Measurements from ENCODE around the gene OPCML.

Gene OPCML

DNA sequence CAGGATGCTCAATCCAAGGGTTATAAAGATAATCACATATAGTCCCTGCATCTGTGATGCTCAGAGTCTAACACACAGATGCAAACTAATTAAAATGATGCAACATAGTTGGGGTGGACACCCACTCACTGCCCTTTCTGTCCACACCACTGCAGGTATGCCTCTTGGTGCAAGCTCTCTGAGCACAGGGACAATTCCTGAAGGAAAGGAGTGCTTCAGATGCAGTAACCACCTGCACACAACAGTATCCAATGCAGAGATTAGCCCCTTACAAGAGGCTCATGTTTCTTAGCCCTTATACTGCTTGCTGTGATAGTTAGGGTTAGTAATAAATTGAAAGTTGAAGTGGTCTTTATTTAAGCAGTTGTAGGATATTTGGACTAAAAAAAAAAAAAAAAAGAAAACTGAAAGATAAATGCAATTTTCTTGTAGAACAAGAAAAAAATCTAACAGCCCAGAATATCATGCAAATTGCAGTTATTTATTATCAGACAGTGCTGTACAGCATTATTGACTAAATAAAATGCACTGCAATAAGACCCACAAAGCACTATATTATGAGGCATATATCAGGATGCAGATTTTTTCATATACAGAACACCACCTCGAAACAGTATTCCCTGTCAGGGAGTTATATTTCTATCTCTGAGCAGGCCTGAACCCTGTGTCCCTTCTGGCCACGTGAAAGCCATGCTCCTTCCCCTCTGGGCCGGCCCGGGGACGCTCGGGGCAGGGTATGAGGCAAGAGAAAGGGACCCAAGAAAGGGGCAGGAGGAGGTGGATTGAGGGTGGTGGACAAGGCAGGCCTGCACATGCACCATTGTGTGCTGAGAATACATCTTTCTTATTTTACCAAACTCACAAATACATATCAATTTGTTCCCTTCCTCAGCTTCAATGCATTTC lies 260.2 kb downstream of the OPCML start:
- no peak for DNase-seq

DNA sequence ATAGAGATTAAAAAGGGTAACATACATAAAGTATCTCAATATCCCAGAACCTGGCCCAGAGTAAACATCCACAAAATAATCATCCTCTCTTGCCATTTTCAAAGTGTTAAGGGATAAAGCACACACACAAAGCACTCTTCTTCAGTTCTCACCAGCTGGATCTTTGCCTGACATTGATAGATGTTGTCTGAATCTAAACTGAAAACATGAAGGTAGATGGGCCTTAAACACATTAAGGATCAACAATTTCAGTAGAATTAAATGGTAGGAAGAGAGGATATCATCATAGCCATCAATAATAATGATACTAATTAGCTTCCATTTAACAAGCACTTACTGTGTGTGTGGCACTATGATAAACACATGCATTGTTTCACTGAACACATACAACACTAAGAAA lies 261.1 kb downstream of the OPCML start:
- no peak for DNase-seq

DNA sequence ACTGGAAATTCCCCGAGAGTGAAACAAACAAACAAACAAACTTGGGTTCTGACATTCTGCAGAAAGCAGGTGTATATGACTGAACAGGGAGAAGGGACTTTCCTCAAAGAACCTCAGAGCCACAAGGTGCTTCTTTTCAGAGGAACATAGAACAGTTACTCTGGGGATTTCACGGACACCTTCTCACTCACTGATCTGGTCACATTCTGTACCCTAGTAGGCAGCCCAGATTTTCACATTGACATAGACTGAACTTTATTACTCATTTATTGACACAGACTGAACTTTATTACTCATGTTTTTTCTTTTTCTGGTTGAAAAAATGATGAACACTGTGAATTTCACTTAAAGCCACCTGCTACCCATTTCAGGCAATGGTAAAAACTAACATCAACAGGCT lies 263.0 kb downstream of the OPCML start:
- no peak for DNase-seq

DNA sequence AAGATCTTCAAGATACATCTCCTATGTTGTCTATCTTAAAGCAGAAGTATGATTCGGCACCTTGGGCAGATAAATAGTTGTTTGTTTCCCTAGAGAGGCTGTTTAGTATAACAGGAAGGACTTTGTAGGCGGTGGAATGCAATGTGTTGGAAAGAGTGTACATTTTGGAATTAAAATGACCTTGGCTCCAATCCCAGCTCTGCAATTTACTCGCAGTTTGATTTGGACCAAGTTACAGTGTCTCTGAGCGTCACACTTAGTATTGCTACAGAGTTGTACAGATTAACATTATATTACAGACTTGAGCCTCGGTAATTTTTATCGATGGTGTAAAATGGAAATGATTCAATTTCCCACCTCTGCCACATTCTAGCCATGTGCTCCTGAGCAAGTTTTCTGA lies 265.3 kb downstream of the OPCML start:
- DNase-seq = no peak

DNA sequence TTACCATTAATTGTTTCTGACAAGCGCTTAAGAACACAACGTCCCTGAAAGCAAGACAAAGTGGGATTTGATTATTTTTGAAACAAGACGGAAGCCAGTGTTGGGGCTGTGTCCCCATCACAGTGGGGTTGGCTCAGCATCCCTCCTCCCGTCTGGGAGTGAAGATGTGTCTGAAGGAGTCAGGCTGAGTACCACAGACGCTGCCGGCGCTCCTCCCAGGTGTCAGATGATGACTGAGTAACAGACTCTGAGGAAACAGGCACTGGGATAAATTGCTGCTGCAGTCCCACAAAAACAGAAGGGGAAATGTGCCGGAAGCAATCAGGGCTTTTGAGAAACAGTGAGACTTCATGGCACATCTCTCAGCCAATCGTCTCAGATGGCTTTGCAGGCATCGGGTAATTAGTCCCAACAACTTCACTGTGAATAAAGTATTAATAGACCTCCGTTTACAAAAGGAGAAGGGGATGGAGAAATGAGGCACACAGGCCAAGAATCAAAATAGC lies 266.7 kb downstream of the OPCML start:
- no peak for DNase-seq

DNA sequence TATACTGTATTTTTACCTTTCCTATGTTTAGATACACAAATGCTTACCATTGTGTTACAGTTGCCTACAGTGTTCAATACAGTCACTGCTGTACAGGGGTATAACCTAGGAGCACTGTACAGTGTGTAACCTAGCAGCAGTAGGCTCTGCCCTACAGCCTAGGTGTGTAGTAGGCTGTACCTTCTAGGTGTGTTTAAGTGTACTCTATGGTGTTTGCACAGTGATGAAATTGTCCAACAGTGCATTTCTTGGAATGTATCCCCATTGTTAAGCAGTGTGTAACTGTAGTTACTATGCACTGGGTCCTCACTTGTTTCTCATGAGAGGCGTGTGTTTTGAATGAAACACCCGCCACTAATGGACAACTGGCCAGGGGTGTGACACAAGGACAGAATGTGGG lies 269.0 kb downstream of the OPCML start:
- no peak for DNase-seq

DNA sequence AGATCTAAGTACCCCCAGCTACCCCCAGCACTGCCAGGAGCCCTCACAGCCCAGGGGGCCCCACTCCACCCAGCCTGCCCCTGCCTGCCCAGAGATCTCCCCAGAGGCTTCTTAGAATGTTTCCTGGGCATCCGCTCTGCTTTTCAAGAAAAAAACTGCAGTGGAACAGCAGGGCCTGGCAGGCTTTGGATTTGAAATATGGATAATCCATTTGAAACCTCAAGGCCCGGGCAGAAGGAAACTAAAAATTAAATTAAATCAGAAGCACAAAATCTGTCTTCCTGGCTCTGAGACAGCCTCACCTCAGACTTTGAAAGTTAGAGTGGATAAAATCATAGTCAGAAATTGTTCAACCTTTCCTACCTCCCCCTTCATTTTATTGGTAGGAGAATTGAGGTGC lies 273.6 kb downstream of the OPCML start:
- DNase-seq = no peak

DNA sequence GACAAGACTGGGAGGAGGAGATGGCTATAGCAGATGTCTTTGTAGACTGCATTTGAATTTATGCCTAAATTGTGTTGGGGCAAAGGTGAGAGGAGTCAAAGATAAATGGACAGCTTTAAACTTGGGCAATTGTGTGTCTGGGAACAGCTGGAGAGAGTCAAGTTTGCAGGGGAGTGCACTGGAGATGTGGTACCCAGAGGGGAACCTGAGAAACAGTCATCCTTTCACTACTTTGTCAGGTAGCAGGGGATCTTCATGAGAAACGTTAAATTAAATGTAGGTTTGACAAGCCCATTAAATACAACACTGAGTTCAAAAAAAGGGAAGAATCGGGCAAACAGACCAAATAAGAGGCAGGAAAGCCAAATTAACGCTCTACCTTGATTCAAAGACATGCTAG lies 277.7 kb downstream of the OPCML start:
- no peak for DNase-seq

DNA sequence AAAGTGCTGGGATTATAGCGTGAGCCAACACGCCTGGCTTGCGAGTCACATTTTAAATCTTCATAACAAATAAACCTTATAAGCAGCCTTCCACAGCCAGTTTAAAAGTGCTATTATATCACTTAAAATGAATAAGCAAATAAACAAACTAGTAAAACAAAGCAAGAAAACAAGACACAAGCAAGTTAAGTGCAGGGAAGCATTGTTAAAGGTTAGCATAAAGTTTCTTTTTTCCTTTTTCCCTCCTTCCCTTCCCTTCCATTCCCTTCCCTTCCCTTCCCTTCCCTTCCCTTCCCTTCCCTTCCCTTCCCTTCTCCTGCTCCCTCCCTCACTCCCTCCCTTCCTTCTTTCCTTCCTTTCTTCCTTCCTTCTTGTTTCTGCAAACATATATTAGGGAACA lies 278.7 kb downstream of the OPCML start:
- no peak for DNase-seq

DNA sequence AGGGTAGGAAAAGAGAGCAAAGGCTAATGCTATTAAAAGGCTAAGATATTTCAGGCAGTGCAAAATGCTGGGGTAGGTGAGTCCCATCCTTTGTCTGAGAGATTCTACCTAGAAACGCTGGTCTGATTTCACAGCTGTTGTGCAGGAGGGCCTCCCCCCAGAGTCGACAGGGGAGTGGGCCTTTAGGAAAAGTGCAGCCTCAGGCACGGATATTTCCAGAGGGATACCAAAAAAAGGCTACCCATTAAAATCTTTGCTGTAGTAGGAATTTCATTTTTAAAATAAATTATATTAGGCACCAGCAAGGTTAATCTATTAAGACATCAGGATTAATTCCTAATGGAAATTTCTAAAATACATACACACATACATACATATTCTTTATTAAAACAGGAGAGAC lies 280.5 kb downstream of the OPCML start:
- DNase-seq = no peak

DNA sequence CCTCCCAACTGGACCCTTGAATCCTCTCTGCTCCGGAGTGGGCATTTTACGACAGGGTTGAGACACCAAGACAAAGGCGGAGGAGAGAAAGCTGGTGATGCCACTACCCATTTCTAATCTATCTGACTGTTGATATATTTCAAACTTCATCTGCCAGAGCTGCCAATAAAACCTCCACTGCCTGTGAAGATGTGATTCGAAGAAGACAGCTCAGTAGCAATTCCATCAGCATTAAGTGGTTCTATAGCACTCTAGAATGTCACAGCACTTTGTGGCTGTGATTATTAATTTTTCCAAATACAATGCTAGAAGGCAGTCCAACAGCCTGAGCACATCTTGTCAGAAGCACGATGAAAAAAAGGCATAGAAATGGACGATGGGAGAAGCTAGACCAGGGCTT lies 282.8 kb downstream of the OPCML start:
- DNase-seq = no peak

DNA sequence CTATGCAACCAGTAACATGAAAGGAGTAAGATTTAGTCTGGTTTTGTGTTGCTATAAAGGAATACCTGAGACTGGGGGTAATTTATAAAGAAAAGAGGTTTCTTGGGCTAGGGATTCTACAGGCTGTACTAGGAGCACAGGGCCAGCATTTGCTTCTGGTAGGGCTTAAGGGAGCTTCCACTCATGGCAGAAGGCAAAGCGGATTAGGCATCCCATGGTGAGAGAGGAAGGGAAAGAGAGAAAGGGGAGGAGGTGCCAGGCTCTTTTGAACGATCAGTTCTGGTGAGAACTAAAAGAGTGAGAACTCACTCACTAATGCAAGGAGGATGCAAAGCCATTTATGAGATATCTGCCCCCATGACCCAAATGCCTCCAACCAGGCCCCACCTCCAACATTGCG lies 283.2 kb downstream of the OPCML start:
- DNase-seq = no peak

DNA sequence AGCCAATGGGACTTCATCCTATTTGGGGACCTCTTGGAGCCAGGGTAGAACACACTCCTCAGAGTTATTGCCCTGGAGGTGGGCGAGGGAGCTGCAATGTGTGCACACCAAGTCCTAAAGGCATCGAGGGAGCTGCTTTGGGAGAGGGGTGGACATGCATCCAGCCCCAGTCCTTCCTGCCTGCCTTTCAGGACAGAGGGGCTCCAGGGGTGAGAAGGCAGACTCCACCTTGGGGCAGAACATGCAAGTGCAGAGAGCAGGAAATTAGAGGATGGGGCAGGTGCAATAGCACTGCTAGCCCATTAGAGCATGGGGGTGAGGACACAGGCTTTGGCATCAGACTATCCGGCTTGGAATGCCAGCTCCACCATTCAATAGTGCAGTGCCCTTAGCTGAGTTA lies 288.5 kb downstream of the OPCML start:
- no peak for DNase-seq

DNA sequence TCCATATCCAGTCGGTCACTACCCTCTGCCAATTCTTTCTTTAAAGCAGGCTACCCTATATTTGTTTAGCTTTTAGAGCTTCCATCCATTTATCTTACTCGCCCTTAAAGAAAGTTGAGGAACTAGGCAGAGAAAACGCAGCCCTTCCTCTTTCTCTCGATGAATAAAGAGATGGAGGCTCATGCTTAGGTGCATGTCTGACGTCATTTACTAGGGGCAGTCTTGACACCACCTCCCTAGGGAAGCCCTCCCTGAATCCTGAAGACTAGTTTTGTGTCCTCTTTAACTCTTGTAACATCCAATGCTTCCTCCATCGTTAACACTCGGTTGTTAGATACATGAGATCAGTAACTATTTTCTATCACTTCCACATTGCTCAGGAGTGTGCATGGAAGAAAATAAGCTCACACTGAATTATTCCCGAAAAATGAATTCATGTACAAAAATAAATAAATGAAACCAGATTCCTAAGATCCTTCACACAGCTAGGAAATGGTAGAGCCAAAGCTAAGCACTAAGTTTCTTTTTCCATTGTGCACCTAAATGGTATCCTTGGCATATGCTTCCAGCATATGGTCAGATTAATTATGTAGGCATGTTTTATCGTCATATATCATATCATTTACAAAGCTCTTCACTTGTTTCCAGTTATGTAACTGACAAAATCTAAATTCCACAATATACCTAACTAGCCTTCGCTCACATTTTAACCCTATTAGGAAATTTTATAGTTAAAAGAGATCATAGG lies 291.2 kb downstream of the OPCML start:
- no peak for DNase-seq

DNA sequence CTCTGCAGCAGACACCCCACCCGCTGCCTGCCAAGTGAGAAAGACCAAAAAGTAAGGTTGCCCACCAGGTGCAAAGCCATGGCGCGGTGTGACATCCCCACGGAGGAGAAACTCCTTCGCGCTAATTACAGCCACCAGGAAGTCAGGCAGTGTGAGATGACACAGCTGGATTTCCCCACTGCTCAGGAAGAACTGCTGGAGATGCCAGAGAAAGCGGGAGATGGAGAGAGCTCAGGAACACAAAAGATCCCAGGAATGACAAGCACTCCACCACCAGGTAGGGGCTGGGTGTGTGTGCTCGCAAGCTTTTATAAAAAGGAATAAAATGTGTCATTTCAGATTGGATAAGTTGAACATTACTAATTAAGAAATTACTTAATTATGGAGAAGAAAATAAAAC lies 292.7 kb downstream of the OPCML start:
- no peak for DNase-seq

DNA sequence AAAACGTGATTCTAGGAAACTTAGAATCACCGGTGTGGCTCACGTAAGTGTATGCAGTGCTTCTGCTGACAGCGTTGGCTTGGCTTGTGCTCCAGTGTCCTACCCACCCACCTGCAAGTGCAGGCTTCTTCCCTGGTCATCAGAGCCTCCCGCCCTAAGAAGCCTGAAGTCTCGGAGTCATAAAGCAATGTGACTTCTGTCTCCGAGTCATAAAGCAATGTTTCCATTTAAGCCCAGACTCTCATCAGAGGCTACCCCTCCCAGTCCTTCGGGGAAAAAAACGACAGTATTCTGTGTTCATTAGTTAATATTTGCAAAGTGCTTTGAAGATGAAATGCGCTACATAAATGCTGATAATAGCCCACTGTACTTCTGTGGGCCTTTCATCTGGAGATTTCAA lies 293.8 kb downstream of the OPCML start:
- no peak for DNase-seq

DNA sequence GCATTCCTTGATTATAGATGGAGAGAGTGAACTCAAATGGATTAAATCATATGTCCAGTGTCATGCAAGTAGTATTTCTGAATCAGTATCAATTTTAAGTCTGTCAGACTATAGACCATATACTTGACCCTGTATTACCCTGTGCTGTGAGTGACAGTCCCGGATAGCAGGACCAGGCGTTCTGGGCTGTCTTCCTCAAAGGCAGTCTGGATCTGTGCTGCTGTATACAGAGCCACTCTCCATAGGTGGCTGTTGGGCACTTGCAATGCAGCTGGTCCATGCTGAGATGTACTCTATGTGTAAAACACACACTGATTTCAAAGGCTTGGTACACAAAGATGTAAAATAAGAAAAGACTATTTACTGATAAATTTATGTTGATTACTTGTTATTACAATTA lies 294.3 kb downstream of the OPCML start:
- no peak for DNase-seq

DNA sequence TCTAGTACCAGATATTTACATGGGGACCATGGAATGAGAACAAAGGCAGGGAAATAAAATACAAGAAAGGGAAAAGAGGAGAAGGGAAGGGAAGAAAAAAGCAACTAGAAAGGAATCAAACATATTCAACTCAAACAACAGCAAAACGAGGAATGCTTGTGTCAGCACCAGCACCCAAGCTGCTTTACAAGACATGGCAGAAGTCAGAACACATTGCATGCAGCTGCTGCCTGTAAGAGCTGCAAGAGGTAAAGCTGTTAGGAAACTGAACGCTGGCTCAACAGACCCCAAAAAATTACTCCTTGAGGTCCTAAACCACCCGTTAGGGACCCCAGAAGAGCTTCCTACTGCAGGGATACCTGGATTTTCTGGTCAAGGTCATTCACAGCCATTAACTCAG lies 296.9 kb downstream of the OPCML start:
- DNase-seq = no peak

DNA sequence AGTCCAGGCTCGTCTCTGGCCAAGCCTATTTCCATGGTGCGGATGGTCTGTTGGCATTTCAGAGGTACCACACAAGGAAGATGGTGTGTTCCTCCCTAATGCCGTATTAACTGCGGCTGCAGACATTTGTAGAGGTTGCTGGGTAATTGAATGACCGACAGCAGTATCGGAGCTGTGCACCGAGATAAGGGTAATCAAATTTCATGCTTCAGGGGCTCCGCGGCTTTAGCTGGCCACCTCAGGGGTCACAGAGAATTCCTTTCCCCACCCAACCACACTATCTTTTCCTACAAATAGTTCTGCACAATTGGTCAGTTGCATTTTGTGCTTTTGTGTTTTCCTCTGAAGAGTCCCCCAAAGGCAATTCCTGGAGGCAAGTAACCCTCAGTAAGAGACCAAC lies 297.4 kb downstream of the OPCML start:
- DNase-seq = no peak

DNA sequence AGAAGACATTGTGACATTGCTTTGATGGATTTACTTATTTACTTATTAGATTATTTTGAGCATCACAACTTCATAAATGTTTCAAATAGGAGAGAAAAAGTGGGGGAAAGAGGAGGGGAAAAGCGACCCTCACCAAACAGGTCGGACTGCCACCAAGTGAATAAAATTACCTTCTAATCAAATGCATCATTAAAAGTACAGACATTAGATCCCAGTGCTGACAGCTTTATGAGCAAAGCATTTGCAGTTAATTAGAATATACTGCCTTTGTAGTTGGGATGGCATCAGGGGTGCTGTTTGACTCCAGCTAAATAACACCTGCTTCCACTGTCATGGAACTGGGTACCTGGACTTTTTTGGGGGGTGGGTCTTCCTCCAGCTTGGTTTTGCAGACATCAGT lies 299.6 kb downstream of the OPCML start:
- DNase-seq = no peak

DNA sequence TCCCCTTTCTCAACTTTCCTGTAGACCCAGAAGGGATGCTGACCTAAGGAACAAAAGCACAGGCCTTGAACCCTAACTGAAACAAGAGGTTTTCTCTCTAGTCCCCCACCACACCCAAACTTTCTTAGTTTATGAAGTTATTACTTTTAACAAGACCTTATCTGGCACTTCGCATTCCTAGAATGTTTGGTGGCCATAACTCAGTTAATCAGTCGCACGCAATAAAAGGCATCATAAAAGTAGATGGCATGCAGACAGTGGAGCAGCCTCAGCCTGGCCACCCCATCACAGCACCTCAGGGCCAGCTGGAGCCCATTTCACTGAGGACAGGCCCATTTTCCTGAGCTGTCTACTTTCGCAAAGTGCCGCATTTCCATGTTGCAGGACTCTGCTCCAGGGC lies 301.9 kb downstream of the OPCML start:
- DNase-seq = no peak

DNA sequence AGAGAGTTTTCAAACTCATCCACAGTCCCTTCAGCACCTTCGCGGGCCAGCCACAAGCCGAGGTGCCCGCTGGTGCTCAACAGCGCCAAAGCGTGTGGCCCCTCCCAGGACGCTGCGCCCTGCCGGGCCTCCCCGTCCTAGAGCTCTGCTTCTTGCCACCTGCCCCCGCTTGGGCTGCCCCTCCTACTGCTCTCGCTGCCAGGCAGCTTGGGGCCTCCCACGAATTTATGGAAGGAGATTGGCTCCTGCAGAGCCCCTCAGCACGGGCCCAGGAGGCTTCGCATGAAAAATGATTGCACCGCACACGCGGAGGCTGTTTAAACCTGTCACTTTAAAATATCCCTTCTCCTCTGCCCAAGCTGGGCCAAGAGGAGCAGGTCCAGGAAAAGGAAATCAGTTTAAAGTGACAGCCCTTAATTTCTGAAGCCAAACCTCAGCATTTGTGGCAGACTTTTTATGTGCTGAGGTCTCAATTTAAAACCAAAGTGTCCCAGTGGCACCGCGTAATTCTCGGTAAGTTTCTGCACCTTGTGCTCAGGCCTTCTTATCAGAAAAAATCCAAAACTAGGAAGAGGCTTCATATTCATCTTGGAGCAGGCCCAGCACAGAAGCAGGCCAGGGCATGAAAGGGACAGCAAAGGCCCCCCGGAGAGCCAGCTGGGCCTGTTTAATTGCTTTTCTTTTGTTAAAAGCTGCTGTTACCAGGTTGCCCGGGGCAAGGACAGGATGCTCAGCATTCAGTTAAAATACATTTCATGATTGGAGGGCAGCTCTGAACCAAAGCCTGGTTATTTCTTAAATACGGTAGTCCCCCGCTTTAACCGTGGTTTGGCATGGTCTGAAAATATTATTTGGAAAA lies 303.6 kb downstream of the OPCML start:
- no peak for DNase-seq

DNA sequence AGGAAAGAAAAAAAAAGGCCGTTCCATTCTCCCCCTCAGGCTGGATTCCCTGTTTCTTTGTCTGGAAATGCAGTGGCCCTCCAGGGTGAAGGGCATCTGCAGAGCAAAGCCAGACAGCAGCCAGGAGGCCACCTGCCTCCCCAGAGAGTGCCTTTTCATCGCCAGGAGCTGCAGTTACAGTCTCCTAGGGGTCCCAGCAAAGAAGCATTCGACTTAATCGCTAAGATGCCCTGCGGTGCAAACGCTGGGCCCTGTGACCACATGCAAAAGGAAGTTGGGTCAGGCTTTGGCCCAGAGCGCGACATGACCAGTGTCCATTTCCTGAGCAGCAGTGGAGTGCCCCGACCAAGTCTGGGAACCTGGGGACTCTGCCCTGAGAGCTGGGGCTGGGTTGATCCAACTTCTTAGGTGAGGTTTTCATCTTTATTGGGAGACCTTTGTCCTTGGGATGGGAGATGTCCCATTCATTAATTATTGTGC lies 304.6 kb downstream of the OPCML start:
- no peak for DNase-seq

All from activated gamma-delta T cell (primary cell).